DOHH2 (cell line): ENCODE data around the gene NEMP1.

Experiments used
- EZH2phosphoT487 ChIP-seq: fragments of 200-600 bp; sonication (generic); IDR thresholded peaks from 2 replicates; pipeline ENCODE4 v1.6.1; 2017; ENCODE audit warnings: borderline replicate concordance, mild to moderate bottlenecking, antibody characterized with exemption, low read length, moderate library complexity, mixed read lengths
- TF ChIP-seq, protein P1 (sequence below): fragments of 200-600 bp; sonication (generic); IDR thresholded peaks from one replicate; pipeline ENCODE4 v1.5.1; 2014; ENCODE audit warnings: antibody characterized with exemption, mild to moderate bottlenecking, low read depth, low read length; ENCODE audit not compliant: poor library complexity, severe bottlenecking

- TF ChIP-seq, protein P1, sequence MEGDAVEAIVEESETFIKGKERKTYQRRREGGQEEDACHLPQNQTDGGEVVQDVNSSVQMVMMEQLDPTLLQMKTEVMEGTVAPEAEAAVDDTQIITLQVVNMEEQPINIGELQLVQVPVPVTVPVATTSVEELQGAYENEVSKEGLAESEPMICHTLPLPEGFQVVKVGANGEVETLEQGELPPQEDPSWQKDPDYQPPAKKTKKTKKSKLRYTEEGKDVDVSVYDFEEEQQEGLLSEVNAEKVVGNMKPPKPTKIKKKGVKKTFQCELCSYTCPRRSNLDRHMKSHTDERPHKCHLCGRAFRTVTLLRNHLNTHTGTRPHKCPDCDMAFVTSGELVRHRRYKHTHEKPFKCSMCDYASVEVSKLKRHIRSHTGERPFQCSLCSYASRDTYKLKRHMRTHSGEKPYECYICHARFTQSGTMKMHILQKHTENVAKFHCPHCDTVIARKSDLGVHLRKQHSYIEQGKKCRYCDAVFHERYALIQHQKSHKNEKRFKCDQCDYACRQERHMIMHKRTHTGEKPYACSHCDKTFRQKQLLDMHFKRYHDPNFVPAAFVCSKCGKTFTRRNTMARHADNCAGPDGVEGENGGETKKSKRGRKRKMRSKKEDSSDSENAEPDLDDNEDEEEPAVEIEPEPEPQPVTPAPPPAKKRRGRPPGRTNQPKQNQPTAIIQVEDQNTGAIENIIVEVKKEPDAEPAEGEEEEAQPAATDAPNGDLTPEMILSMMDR = no peak
- TF ChIP-seq EZH2phosphoT487 = no peak
Measured at GRCh38 chr12:57031789-57032188, 46.8 kb downstream of the NEMP1 start.
